Gastroesophageal sphincter (tissue), 3 donors: ENCODE results near the gene SMPD2.

Source experiments
- EP300 ChIP-seq: sonication (generic); formaldehyde crosslinking; IDR thresholded peaks from one replicate; pipeline ENCODE4 v1.6.1; 2017; ENCODE audit warnings: antibody characterized with exemption, mild to moderate bottlenecking
- POLR2A ChIP-seq, 2 donors: fragments of 450-650 bp; IDR thresholded peaks; one replicate each; pipeline ENCODE4 v1.6.1; 2017; ENCODE audit warnings: antibody characterized with exemption in 2 of 2, mild to moderate bottlenecking in 2 of 2, moderate library complexity in 1 of 2
- TF ChIP-seq, protein P1 (sequence below), 4 experiments: fragments of 200-600 bp in 2 of 4; fragments of 450-650 bp in 2 of 4; sonication (generic) in 1 of 4; IDR thresholded peaks; one replicate each; pipeline ENCODE4 v1.5.1; 2017 to 2019; ENCODE audit warnings: antibody characterized with exemption in 4 of 4, mild to moderate bottlenecking in 2 of 4, moderate library complexity in 2 of 4

DNA sequence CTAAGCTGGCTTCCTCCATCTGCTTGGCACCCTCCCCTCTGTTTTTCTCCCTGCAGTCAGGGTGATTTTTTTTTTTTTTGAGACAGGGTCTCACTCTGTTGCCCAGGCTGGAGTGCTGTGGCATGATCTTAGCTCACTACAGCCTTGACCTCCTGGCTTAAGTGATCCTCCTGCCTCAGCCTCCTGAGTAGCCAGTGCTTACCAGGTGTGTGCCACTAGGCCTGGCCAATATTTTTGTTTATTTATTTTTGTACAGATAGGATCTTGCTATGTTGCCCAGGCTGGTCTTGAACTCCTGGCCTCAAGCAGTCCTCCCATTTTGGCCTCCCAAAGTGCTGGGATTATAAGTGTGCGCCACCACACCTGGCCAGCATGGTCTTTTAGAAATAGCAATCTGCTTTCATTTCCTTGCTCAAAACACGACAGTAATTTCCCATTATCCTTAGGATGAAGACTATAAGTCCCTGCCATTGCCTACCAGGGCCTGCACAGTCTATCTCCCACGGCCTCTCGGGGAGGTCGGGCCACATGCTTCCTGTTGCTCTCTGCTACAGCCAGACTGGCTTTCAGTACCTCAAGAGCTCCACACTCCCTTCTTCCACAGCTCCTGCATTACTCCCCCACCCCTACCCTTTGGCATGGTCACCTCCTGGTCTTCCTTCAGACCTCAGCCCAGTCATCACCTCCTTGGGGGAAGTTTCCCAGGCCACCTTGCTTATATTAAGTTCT lies 47.2 kb upstream of the SMPD2 start:
- TF ChIP-seq POLR2A (IDR thresholded peaks at IDR 0.05) (no peak), EP300 (no peak)
- TF ChIP-seq, protein P1, sequence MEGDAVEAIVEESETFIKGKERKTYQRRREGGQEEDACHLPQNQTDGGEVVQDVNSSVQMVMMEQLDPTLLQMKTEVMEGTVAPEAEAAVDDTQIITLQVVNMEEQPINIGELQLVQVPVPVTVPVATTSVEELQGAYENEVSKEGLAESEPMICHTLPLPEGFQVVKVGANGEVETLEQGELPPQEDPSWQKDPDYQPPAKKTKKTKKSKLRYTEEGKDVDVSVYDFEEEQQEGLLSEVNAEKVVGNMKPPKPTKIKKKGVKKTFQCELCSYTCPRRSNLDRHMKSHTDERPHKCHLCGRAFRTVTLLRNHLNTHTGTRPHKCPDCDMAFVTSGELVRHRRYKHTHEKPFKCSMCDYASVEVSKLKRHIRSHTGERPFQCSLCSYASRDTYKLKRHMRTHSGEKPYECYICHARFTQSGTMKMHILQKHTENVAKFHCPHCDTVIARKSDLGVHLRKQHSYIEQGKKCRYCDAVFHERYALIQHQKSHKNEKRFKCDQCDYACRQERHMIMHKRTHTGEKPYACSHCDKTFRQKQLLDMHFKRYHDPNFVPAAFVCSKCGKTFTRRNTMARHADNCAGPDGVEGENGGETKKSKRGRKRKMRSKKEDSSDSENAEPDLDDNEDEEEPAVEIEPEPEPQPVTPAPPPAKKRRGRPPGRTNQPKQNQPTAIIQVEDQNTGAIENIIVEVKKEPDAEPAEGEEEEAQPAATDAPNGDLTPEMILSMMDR (IDR thresholded peaks at IDR 0.05): no peak
